H1 (cell line): ENCODE results near the gene QDPR. TPM values are rescaled to one million over a fixed set of nuclear protein-coding genes. Genes with fewer than 3 reads are reported as not detected.

Experiments used
- CTCF ChIA-PET: fragments of 300-600 bp; sonication (Branson Sonifier 250); formaldehyde crosslinking; loops from one replicate; lab custom pipeline; 2021; ENCODE audit not compliant: partially characterized antibody; lab: Charles Lee
- POLR2A ChIA-PET: fragments of 300-600 bp; sonication (Branson Sonifier 250); formaldehyde crosslinking; loops from one replicate; lab custom pipeline; 2021; ENCODE audit warnings: inconsistent platforms; ENCODE audit not compliant: partially characterized antibody; lab: Charles Lee
- DNase-seq, 2 experiments: peaks; one replicate each; pipeline versions ENCODE4 v3.0.0 to v3.0.0-alpha.2; 2010 to 2022; ENCODE audit warnings: low spot score in 2 of 2, low read depth in 1 of 2, mixed read lengths in 1 of 2
- FAIRE-seq: peaks from 2 replicates; lab custom pipeline; 2011; peaks lifted over from hg19 to GRCh38; lab: Jason Lieb, UNC
- H2AFZ ChIP-seq: 2 replicates; pipeline ENCODE4 v1.8.1; 2012; ENCODE audit warnings: low read length, inconsistent platforms
- H2AK5ac ChIP-seq: 2 replicates; pipeline ENCODE4 v1.6.1; 2013; ENCODE audit warnings: low read depth, low read length
- H2BK120ac ChIP-seq: replicated peaks from 2 replicates; pipeline ENCODE3; 2013; ENCODE audit warnings: low read depth, low read length, inconsistent platforms
- H2BK12ac ChIP-seq: 2 replicates; pipeline ENCODE4 v1.6.1; 2013; ENCODE audit warnings: low read depth, low read length
- H2BK15ac ChIP-seq: 2 replicates; pipeline ENCODE4 v1.6.1; 2013; ENCODE audit warnings: low read length
- H2BK20ac ChIP-seq: 2 replicates; pipeline ENCODE4 v1.6.1; 2013; ENCODE audit warnings: low read length
- H2BK5ac ChIP-seq: 2 replicates; pipeline ENCODE4 v1.6.1; 2013; ENCODE audit warnings: low read depth, low read length
- H3K14ac ChIP-seq: 2 replicates; pipeline ENCODE4 v1.6.1; 2013; ENCODE audit warnings: inconsistent platforms; ENCODE audit not compliant: insufficient read length
- H3K18ac ChIP-seq: 2 replicates; pipeline ENCODE4 v1.6.1; 2013; ENCODE audit warnings: low read length; ENCODE audit errors: extremely low read depth
- H3K23ac ChIP-seq: 2 replicates; pipeline ENCODE4 v1.6.1; 2013; ENCODE audit warnings: inconsistent platforms; ENCODE audit not compliant: insufficient read length
- H3K23me2 ChIP-seq: 2 replicates; pipeline ENCODE4 v1.6.1; 2013; ENCODE audit warnings: low read depth, low read length
- H3K27ac ChIP-seq: 2 replicates; pipeline ENCODE4 v1.6.1; 2011; ENCODE audit warnings: low read depth, low read length, inconsistent platforms
- H3K27me3 ChIP-seq, 4 experiments: replicated peaks in 1 of 4; 1 replicate in 1 of 4; 2 replicates in 3 of 4; pipeline versions ENCODE4 v1.6.1 to v1.8.1; 2011 to 2013; ENCODE audit warnings: low read length in 3 of 4, mild to moderate bottlenecking in 3 of 4, inconsistent platforms in 2 of 4, mixed read lengths in 2 of 4, moderate library complexity in 1 of 4; ENCODE audit not compliant: control insufficient read depth in 3 of 4, insufficient read depth in 3 of 4; ENCODE audit errors: extremely low read depth in 1 of 4
- H3K36me3 ChIP-seq, 4 experiments: 2 replicates each; pipeline versions ENCODE4 v1.6.1 to v1.8.1; 2011 to 2013; ENCODE audit warnings: mild to moderate bottlenecking in 4 of 4, low read length in 3 of 4, moderate library complexity in 2 of 4, control low read depth in 1 of 4, inconsistent platforms in 1 of 4; ENCODE audit not compliant: insufficient read depth in 4 of 4, control insufficient read depth in 2 of 4
- H3K4ac ChIP-seq: replicated peaks from 2 replicates; pipeline ENCODE3; 2013; ENCODE audit warnings: low read length, low read depth, mixed read lengths, inconsistent platforms; ENCODE audit not compliant: insufficient read length
- H3K4me1 ChIP-seq, 4 experiments: replicated peaks in 1 of 4; 1 replicate in 1 of 4; 2 replicates in 3 of 4; pipeline versions ENCODE4 v1.6.1 to v1.8.1; 2011 to 2013; ENCODE audit warnings: low read length in 3 of 4, inconsistent platforms in 2 of 4, mixed read lengths in 1 of 4; ENCODE audit not compliant: insufficient read depth in 4 of 4, control insufficient read depth in 3 of 4
- H3K4me2 ChIP-seq, 2 experiments: 2 replicates each; pipeline versions ENCODE4 v1.6.1 to v1.8.1; 2011 to 2013; ENCODE audit warnings: low read depth in 2 of 2, low read length in 2 of 2, control low read depth in 1 of 2, inconsistent platforms in 1 of 2, mild to moderate bottlenecking in 1 of 2; ENCODE audit not compliant: insufficient read depth in 1 of 2
- H3K4me3 ChIP-seq, 4 experiments: fragments of 200-600, 300-600 bp in 1 of 4; sonication (generic), shearing (Covaris generic), sonication (Bioruptor Twin) in 1 of 4; 2 replicates each; pipeline versions ENCODE4 v1.5.1 to v1.8.1; 2011 to 2016; ENCODE audit warnings: low read length in 4 of 4, low read depth in 3 of 4, control low read depth in 2 of 4, inconsistent platforms in 2 of 4, mild to moderate bottlenecking in 2 of 4, mixed read lengths in 1 of 4, moderate library complexity in 1 of 4; ENCODE audit not compliant: insufficient read depth in 2 of 4; ENCODE audit errors: extremely low read depth in 1 of 4
- H3K56ac ChIP-seq: replicated peaks from 2 replicates; pipeline ENCODE3; 2013; ENCODE audit warnings: low read depth, mild to moderate bottlenecking, mixed read lengths, low read length, inconsistent platforms; ENCODE audit not compliant: insufficient read length
- H3K79me1 ChIP-seq: 2 replicates; pipeline ENCODE4 v1.6.1; 2013; ENCODE audit warnings: low read depth, low read length, control low read depth
- H3K79me2 ChIP-seq, 2 experiments: 2 replicates each; pipeline versions ENCODE4 v1.6.1 to v1.8.1; 2012 to 2013; ENCODE audit warnings: low read length in 2 of 2, mild to moderate bottlenecking in 2 of 2, inconsistent platforms in 1 of 2; ENCODE audit not compliant: insufficient read depth in 2 of 2, control insufficient read depth in 1 of 2
- H3K9ac ChIP-seq, 4 experiments: replicated peaks in 1 of 4; 1 replicate in 1 of 4; 2 replicates in 3 of 4; pipeline versions ENCODE4 v1.6.1 to v1.8.1; 2011 to 2013; ENCODE audit warnings: low read depth in 3 of 4, low read length in 3 of 4, control low read depth in 2 of 4, mild to moderate bottlenecking in 2 of 4, moderate library complexity in 2 of 4, inconsistent platforms in 1 of 4; ENCODE audit errors: extremely low read depth in 1 of 4
- H3K9me3 ChIP-seq, 2 experiments: 2 replicates each; pipeline versions ENCODE4 v1.6.1 to v1.8.1; 2012 to 2013; ENCODE audit warnings: mild to moderate bottlenecking in 2 of 2, moderate library complexity in 2 of 2, control low read depth in 1 of 2, inconsistent platforms in 1 of 2, low read depth in 1 of 2, low read length in 1 of 2, mixed read lengths in 1 of 2; ENCODE audit not compliant: insufficient read depth in 2 of 2
- H4K20me1 ChIP-seq, 2 experiments: replicated peaks in 1 of 2; 2 replicates each; pipeline versions ENCODE3 to v1.8.1; 2011 to 2013; ENCODE audit warnings: inconsistent platforms in 2 of 2, low read length in 2 of 2, mild to moderate bottlenecking in 1 of 2; ENCODE audit not compliant: insufficient read depth in 2 of 2, control insufficient read depth in 1 of 2
- H4K5ac ChIP-seq: 2 replicates; pipeline ENCODE4 v1.6.1; 2013; ENCODE audit warnings: low read length, low read depth, mixed read lengths, inconsistent platforms; ENCODE audit not compliant: insufficient read length
- H4K8ac ChIP-seq: 2 replicates; pipeline ENCODE4 v1.8.0; 2013; ENCODE audit warnings: mild to moderate bottlenecking, moderate library complexity, low read length, inconsistent platforms; ENCODE audit not compliant: insufficient read depth; ENCODE audit errors: extremely low read depth
- H4K91ac ChIP-seq: replicated peaks from 2 replicates; pipeline ENCODE3; 2013; ENCODE audit warnings: low read length, mixed read lengths, inconsistent platforms; ENCODE audit not compliant: insufficient read length
- BRCA1 ChIP-seq: IDR thresholded peaks from 2 replicates; pipeline ENCODE4 v1.6.1; 2012; ENCODE audit warnings: low read depth, low read length, improper control_type of control experiment
- CBX8 ChIP-seq: fragments of 300-800, 300-1000 bp; sonication (generic); IDR thresholded peaks from 2 replicates; pipeline ENCODE4 v1.7.1; 2016; ENCODE audit warnings: low read depth, low read length, borderline replicate concordance
- CTCF ChIP-seq, 3 experiments: IDR thresholded peaks; 1 replicate in 2 of 3; 2 replicates in 1 of 3; pipeline versions ENCODE4 v1.5.1 to v1.6.1; 2011; ENCODE audit warnings: low read length in 3 of 3, mild to moderate bottlenecking in 3 of 3, inconsistent platforms in 2 of 3, low read depth in 1 of 3, moderate library complexity in 1 of 3; ENCODE audit not compliant: insufficient read depth in 1 of 3; ENCODE audit errors: control extremely low read depth in 1 of 3
- GABPA ChIP-seq: IDR thresholded peaks from 2 replicates; pipeline ENCODE4 v1.6.1; 2011; ENCODE audit warnings: mild to moderate bottlenecking, low read length, moderate library complexity, borderline replicate concordance; ENCODE audit not compliant: insufficient read depth
- RBBP5 ChIP-seq: IDR thresholded peaks from 2 replicates; pipeline ENCODE4 v1.7.1; 2012; ENCODE audit warnings: low read depth, mild to moderate bottlenecking, inconsistent platforms, low read length, moderate library complexity, borderline replicate concordance
- SIRT6 ChIP-seq: IDR thresholded peaks from one replicate; pipeline ENCODE4 v1.7.1; 2012; ENCODE audit warnings: low read length, inconsistent platforms
- SIX5 ChIP-seq: IDR thresholded peaks from 2 replicates; pipeline ENCODE4 v1.6.1; 2011; ENCODE audit warnings: mild to moderate bottlenecking, low read depth, low read length
- SP2 ChIP-seq: IDR thresholded peaks from 2 replicates; pipeline ENCODE4 v1.6.1; 2012; ENCODE audit warnings: mild to moderate bottlenecking, low read length, inconsistent platforms
- SRF ChIP-seq: IDR thresholded peaks from 2 replicates; pipeline ENCODE4 v1.6.1; 2011; ENCODE audit warnings: mild to moderate bottlenecking, low read depth, low read length, moderate library complexity
- SUZ12 ChIP-seq: fragments of 200-600 bp; sonication (generic); IDR thresholded peaks from 2 replicates; pipeline ENCODE4 v1.6.1; 2012; ENCODE audit warnings: mild to moderate bottlenecking, inconsistent platforms, low read length, moderate library complexity, mixed read lengths
- TAF7 ChIP-seq: optimal IDR thresholded peaks from 2 replicates; pipeline ENCODE3; 2011; ENCODE audit warnings: low read depth, mild to moderate bottlenecking, inconsistent platforms, low read length, moderate library complexity, borderline replicate concordance
- TBP ChIP-seq: IDR thresholded peaks from 2 replicates; pipeline ENCODE4 v1.6.1; 2011; ENCODE audit warnings: low read depth, low read length, improper control_type of control experiment
- WGBS, 2 experiments: shearing (Covaris generic) in 1 of 2; methylation state at CpG; one replicate each; pipeline versions ENCODE4 v1.1.6 to v1.1.7; 2013 to 2015; ENCODE audit warnings: low lambda C conversion rate in 2 of 2, mixed read lengths in 2 of 2, inconsistent platforms in 1 of 2, low coverage in 1 of 2, missing lambda C conversion rate in 1 of 2; ENCODE audit not compliant: insufficient replicate concordance in 2 of 2, insufficient coverage in 1 of 2, insufficient read length in 1 of 2; ENCODE audit errors: extremely low coverage in 1 of 2, missing lambda C conversion rate in 1 of 2; 5-methylcytosine and 5-hydroxymethylcytosine counted together
- polyA plus RNA-seq, 7 experiments: library from polyadenylated mRNA; depleted of rRNA in 3 of 7; stranded (reverse) in 5 of 7; unstranded in 2 of 7; fragments of >200 nt in 5 of 7; fragments of 200-250 nt in 2 of 7; gene quantifications; 1 replicate in 5 of 7; 2 replicates in 1 of 7; 4 replicates in 1 of 7; pipeline versions ENCODE4 v1.2.1 to v1.2.3, GENCODE V29; 2011 to 2013; ENCODE audit warnings: missing spikeins in 2 of 7, mixed read lengths in 2 of 7
- total RNA-seq: library from RNA; stranded (reverse); fragmentation: NEBNext Ultra II Directional; extraction: Animal tissue kit (Norgen Biotek cat#: 25700); gene quantifications from 2 replicates; pipeline ENCODE4 v1.2.1, GENCODE V29; 2021

The QDPR gene
- total and polyA plus RNA-seq, 2 of the 8 experiments (the other 6 are each of a cell fraction or from before 2014, with no cell fraction given): 33.6 to 35.9 TPM

- Histone ChIP-seq H4K8ac (no peak overlapping the region), H3K9ac (no peak overlapping the region), H4K5ac (no peak overlapping the region), H3K27me3 (no peaks in the 10 kb centered on the region), H3K79me2 (no peaks in the 10 kb centered on the region), H3K9me3 (no peaks in the 10 kb centered on the region), H2BK15ac (no peak overlapping the region), H3K36me3 (no peaks in the 10 kb centered on the region), H2AK5ac (no peak overlapping the region), H2BK120ac (no peak overlapping the region), H3K4me3 (no peak overlapping the region), H2BK5ac (no peak overlapping the region), H3K56ac (no peak overlapping the region), H3K14ac (no peak overlapping the region), H3K4ac (no peak overlapping the region), H4K91ac (no peak overlapping the region), H3K4me2 (no peak overlapping the region), H2BK20ac (no peak overlapping the region), H3K4me1 (no peaks in the 10 kb centered on the region), H3K23ac (no peak overlapping the region), H2BK12ac (no peak overlapping the region), H2AFZ (peak overlapping the region; percentile 58; the same call in 1 of the 2 replicates), H4K20me1 (no peaks in the 10 kb centered on the region), H3K27ac (no peak overlapping the region), H3K79me1 (no peaks in the 10 kb centered on the region), H3K18ac (no peak overlapping the region), H3K23me2 (no peaks in the 10 kb centered on the region)
- ChIA-PET CTCF (interaction anchor here (0.6 kb wide), 1 partner anchor 33 kb away, joined by 3 read pairs; no protein-coding TSS in a partner anchor), POLR2A (interaction anchor here (1.4 kb wide), 1 partner anchor 18 kb away, joined by 4 read pairs; no protein-coding TSS in a partner anchor)
- 94% methylated on average over 3 of the region's 3 CpGs; no CpG with 5 or more reads in 1 of the 2 experiments for WGBS, 2 experiments
- FAIRE-seq (no peak), DNase-seq (no peak)
- no peak for TF ChIP-seq SIX5
- TF ChIP-seq SIRT6: no peak
- TF ChIP-seq SP2: no peak
- no peak for TF ChIP-seq CBX8
- TF ChIP-seq CTCF (IDR thresholded peaks at IDR 0.05; ENCODE audit: control extremely low read depth in 1 of 3, insufficient read depth in 1 of 3, low read depth in 1 of 3, low read length in 3 of 3): no peak
- no peak for TF ChIP-seq TBP
- TF ChIP-seq TAF7: no peak
- no peak for TF ChIP-seq RBBP5
- TF ChIP-seq SRF: no peak
- no peak for TF ChIP-seq SUZ12
- no peak for TF ChIP-seq BRCA1
- TF ChIP-seq GABPA: no peak
Measured at GRCh38 chr4:17535906-17536305, 24.0 kb upstream of the QDPR start.
